GM18508 (cell line): ENCODE results near the gene RIN1.

Experiments
- ATAC-seq: cut with Tn5 transposase; IDR thresholded peaks from one replicate; pipeline ENCODE4 v1.9.1; 2021; ENCODE audit warnings: moderate number of reproducible peaks; ENCODE audit not compliant: insufficient read depth, unreplicated experiment

RIN1 gene

GRCh38 chr11:66287211-66287888 is 48.9 kb downstream of the RIN1 start:
- ATAC-seq, result no peak

DNA sequence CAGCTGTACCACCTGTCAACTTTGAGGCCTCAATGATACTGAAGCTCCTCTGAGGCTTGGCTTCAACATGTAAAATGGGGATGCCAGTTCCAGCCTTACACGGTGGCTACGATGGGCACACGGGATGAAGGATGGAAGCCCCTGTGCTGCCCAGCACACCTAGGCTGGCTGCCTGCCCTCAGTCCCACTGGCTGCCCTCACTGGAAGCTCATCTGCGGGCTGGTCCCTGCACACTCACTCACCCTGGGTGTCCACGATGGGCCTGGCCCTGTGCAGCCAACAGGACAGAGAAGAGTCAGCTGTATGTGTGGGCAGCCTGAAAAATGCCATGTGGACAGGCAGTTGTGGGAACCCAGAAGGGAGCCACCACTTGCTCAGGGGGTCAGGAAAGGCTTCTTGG is 49.5 kb downstream of the RIN1 start:
- no peak for ATAC-seq

- no peak for ATAC-seq
Observed at GRCh38 chr11:66285250-66285947, 50.8 kb downstream of the RIN1 start.

GRCh38 chr11:66284526-66285078 is 51.6 kb downstream of the RIN1 start:
- no peak for ATAC-seq

- no peak for ATAC-seq
Observed at GRCh38 chr11:66283461-66284105, 52.7 kb downstream of the RIN1 start.

DNA sequence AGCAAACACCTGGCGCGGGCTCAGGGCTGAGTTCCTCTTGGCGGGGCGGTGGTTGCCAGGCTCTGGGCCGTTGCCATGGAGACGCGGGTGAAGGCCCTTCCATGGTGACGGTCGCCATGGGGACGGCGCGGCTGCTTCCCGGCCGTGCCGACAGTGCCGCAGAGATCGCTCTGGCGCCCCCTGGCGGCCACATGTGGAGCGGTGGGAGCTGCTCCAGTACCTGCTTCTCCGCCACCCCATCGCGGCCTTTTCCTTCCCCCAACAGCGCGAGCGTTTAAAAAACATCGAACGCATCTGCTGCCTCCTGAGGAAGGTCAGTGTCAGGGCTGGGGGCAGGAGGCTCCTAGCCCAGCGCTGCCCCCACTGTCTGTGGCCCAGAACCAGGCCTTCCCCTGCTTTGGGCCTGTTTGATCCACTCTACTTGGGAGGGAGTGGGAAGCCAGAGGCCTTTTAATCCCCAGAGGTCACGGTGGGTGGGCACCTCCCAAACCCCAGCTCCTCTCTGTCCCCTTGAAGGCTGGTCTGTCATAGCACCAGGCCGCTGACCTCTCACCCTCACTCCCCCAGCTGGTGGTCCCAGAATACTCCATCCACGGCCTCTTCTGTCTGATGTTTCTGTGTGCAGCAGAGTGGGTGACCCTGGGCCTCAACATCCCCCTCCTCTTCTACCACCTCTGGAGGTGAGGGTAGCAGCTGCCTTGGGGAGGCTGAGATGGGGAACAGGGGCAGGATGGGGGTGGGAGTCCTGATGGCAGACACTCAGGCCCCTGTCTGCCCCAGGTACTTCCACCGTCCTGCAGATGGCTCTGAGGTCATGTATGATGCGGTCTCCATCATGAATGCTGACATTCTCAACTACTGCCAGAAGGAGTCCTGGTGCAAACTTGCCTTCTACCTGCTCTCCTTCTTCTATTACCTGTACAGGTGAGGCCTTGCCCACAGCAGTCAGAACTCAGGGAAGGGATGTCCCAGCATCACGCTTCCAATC is 53.5 kb downstream of the RIN1 start:
- no peak for ATAC-seq
